HCT116 (cell line): Measurements from ENCODE around the gene DHDH. TPM values are rescaled to one million over a fixed set of nuclear protein-coding genes. Genes with fewer than 3 reads are reported as not detected.

Source experiments
- ATAC-seq: fragments of 200-7000 bp; cut with Tn5 transposase; 2 replicates; pipeline ENCODE4 v1.9.1; 2020; ENCODE audit warnings: mild to moderate bottlenecking, moderate library complexity
- BruUV-seq: library from RNA; stranded (reverse); fragments of 400-500 nt; replicated peaks from 2 replicates; lab custom pipeline; 2021; lab: Mats Ljungman, UMichigan
- CTCF ChIA-PET: fragments of 300-600 bp; sonication (Branson Sonifier 250); formaldehyde crosslinking; loops from one replicate; lab custom pipeline; 2021; ENCODE audit warnings: antibody characterized with exemption; lab: Charles Lee
- POLR2A ChIA-PET: fragments of 300-600, 350-600 bp; sonication (Branson Sonifier 250); formaldehyde crosslinking; loops from one replicate; lab custom pipeline; 2021; ENCODE audit warnings: antibody characterized with exemption; lab: Charles Lee
- RAD21 ChIA-PET, 2 experiments: fragments of 300-600 bp; sonication (Branson Sonifier 250); formaldehyde crosslinking; loops; one replicate each; lab custom pipeline; 2023; ENCODE audit warnings: low total read pairs in 2 of 2; ENCODE audit not compliant: uncharacterized antibody in 2 of 2, unreplicated experiment in 2 of 2, low non-redundant PET in 1 of 2; lab: Charles Lee
- DNase-seq: peaks from one replicate; pipeline ENCODE4 v3.0.0-alpha.2; 2010; ENCODE audit warnings: low read depth, low spot score
- H2AFZ ChIP-seq: fragments of 200-600 bp; shearing (Covaris generic), sonication (generic); 2 replicates; pipeline ENCODE4 v1.6.1; 2017; ENCODE audit warnings: low read depth, mixed run types, mixed read lengths, antibody characterized with exemption, low read length; ENCODE audit not compliant: poor library complexity, severe bottlenecking
- H3K27ac ChIP-seq: 2 replicates; pipeline ENCODE4 v1.5.1; 2012; ENCODE audit warnings: low read depth, low read length
- H3K27me3 ChIP-seq: fragments of 200-600 bp; sonication (generic); 2 replicates; pipeline ENCODE4 v1.6.1; 2016; ENCODE audit warnings: mixed run types, low read length, mixed read lengths; ENCODE audit not compliant: insufficient read depth
- H3K36me3 ChIP-seq, 2 experiments: fragments of 200-500 bp in 1 of 2; fragments of 200-600 bp in 1 of 2; sonication (Bioruptor generic) in 1 of 2; sonication (generic) in 1 of 2; 2 replicates each; pipeline versions ENCODE4 v1.5.1 to v1.6.1; 2014 to 2016; ENCODE audit warnings: low read length in 2 of 2, inconsistent platforms in 1 of 2, mixed read lengths in 1 of 2, mixed run types in 1 of 2; ENCODE audit not compliant: insufficient read depth in 2 of 2, control insufficient read depth in 1 of 2
- H3K4me1 ChIP-seq, 2 experiments: fragments of 200-600 bp in 1 of 2; sonication (generic) in 1 of 2; 2 replicates each; pipeline versions ENCODE4 v1.5.1 to v1.6.1; 2012 to 2017; ENCODE audit warnings: low read length in 2 of 2, inconsistent platforms in 1 of 2, mild to moderate bottlenecking in 1 of 2, mixed read lengths in 1 of 2, mixed run types in 1 of 2, moderate library complexity in 1 of 2; ENCODE audit not compliant: insufficient read depth in 2 of 2, control insufficient read depth in 1 of 2
- H3K4me2 ChIP-seq: fragments of 200-600 bp; sonication (generic); 2 replicates; pipeline ENCODE4 v1.6.1; 2017; ENCODE audit warnings: mixed run types, low read length, mixed read lengths
- H3K4me3 ChIP-seq, 2 experiments: fragments of 200-600 bp in 1 of 2; sonication (generic) in 1 of 2; replicated peaks in 1 of 2; 2 replicates each; pipeline ENCODE4 v1.5.1; 2011 to 2016; ENCODE audit warnings: low read length in 2 of 2, control low read depth in 1 of 2, low read depth in 1 of 2, mild to moderate bottlenecking in 1 of 2, mixed read lengths in 1 of 2, mixed run types in 1 of 2
- H3K79me2 ChIP-seq: fragments of 200-600 bp; sonication (generic); 2 replicates; pipeline ENCODE4 v1.6.1; 2017; ENCODE audit warnings: mild to moderate bottlenecking, mixed run types, low read length, moderate library complexity, mixed read lengths; ENCODE audit not compliant: insufficient read depth
- H3K9ac ChIP-seq: fragments of 200-600 bp; sonication (generic); 2 replicates; pipeline ENCODE4 v1.6.1; 2016; ENCODE audit warnings: low read length, mixed read lengths
- H3K9me2 ChIP-seq: fragments of 200-600 bp; sonication (generic), shearing (Covaris generic); 2 replicates; pipeline ENCODE4 v1.6.1; 2017; ENCODE audit warnings: mixed run types, mild to moderate bottlenecking, moderate library complexity; ENCODE audit not compliant: insufficient read depth
- H3K9me3 ChIP-seq, 2 experiments: fragments of 200-500 bp in 1 of 2; fragments of 200-600 bp in 1 of 2; sonication (Bioruptor generic) in 1 of 2; sonication (generic) in 1 of 2; 2 replicates each; pipeline ENCODE4 v1.6.1; 2014 to 2017; ENCODE audit warnings: low read length in 2 of 2, mixed read lengths in 2 of 2, inconsistent platforms in 1 of 2, low read depth in 1 of 2, mild to moderate bottlenecking in 1 of 2, mixed run types in 1 of 2, moderate library complexity in 1 of 2; ENCODE audit not compliant: control insufficient read depth in 1 of 2, insufficient read depth in 1 of 2
- H4K20me1 ChIP-seq: fragments of 200-600 bp; sonication (generic), shearing (Covaris generic); 2 replicates; pipeline ENCODE4 v1.6.1; 2017; ENCODE audit warnings: mixed run types, mild to moderate bottlenecking, moderate library complexity; ENCODE audit not compliant: insufficient read depth
- CBX3 ChIP-seq: IDR thresholded peaks from 2 replicates; pipeline ENCODE4 v1.6.1; 2012; ENCODE audit warnings: low read depth
- CEBPB ChIP-seq: IDR thresholded peaks from 2 replicates; pipeline ENCODE4 v1.6.1; 2012; ENCODE audit warnings: low read depth
- CTCF ChIP-seq, 3 experiments: fragments of 200-600 bp in 1 of 3; sonication (generic) in 1 of 3; IDR thresholded peaks in 2 of 3; conservative IDR thresholded peaks in 1 of 3; 2 replicates each; pipeline ENCODE4 v1.5.1; 2012 to 2017; ENCODE audit warnings: low read depth in 2 of 3, low read length in 2 of 3, antibody characterized with exemption in 1 of 3, borderline replicate concordance in 1 of 3, control low read depth in 1 of 3, mild to moderate bottlenecking in 1 of 3, mixed read lengths in 1 of 3, mixed run types in 1 of 3, moderate library complexity in 1 of 3; ENCODE audit not compliant: insufficient read depth in 1 of 3
- EGR1 ChIP-seq: IDR thresholded peaks from 2 replicates; pipeline ENCODE4 v1.6.1; 2012; ENCODE audit warnings: low read depth
- ELF1 ChIP-seq: IDR thresholded peaks from 2 replicates; pipeline ENCODE4 v1.6.1; 2012; ENCODE audit warnings: low read depth, borderline replicate concordance
- FOSL1 ChIP-seq: IDR thresholded peaks from 2 replicates; pipeline ENCODE4 v1.6.1; 2012; ENCODE audit warnings: low read depth
- JUND ChIP-seq: IDR thresholded peaks from 2 replicates; pipeline ENCODE4 v1.6.1; 2012
- MAX ChIP-seq: IDR thresholded peaks from 2 replicates; pipeline ENCODE4 v1.6.1; 2012
- POLR2A ChIP-seq: IDR thresholded peaks from 2 replicates; pipeline ENCODE4 v1.7.0; 2011; ENCODE audit warnings: borderline replicate concordance; ENCODE audit not compliant: insufficient read depth, insufficient read length; ENCODE audit errors: extremely low read depth
- POLR2AphosphoS5 ChIP-seq: IDR thresholded peaks from 2 replicates; pipeline ENCODE4 v1.6.1; 2011; ENCODE audit warnings: mild to moderate bottlenecking, low read depth, low read length, moderate library complexity
- RAD21 ChIP-seq: IDR thresholded peaks from 2 replicates; pipeline ENCODE4 v1.6.1; 2012; ENCODE audit warnings: low read depth, mild to moderate bottlenecking
- REST ChIP-seq: IDR thresholded peaks from 2 replicates; pipeline ENCODE4 v1.6.1; 2012; ENCODE audit warnings: low read depth
- SIN3A ChIP-seq: IDR thresholded peaks from 2 replicates; pipeline ENCODE4 v1.6.1; 2012; ENCODE audit warnings: low read depth
- SP1 ChIP-seq: IDR thresholded peaks from 2 replicates; pipeline ENCODE4 v1.6.1; 2012; ENCODE audit warnings: low read depth
- SRF ChIP-seq: IDR thresholded peaks from 2 replicates; pipeline ENCODE4 v1.6.1; 2012; ENCODE audit warnings: low read depth
- TCF7L2 ChIP-seq: IDR thresholded peaks from 2 replicates; pipeline ENCODE4 v1.7.0; 2011; ENCODE audit warnings: borderline replicate concordance, inconsistent platforms; ENCODE audit not compliant: insufficient read depth, insufficient read length; ENCODE audit errors: extremely low read depth
- YY1 ChIP-seq: IDR thresholded peaks from 2 replicates; pipeline ENCODE4 v1.6.1; 2011; ENCODE audit warnings: low read length, low read depth, moderate library complexity, mild to moderate bottlenecking; ENCODE audit not compliant: insufficient replicate concordance; ENCODE audit errors: extremely low read depth
- ZBTB33 ChIP-seq: IDR thresholded peaks from 2 replicates; pipeline ENCODE4 v1.6.1; 2011; ENCODE audit warnings: mild to moderate bottlenecking, low read length, moderate library complexity; ENCODE audit not compliant: insufficient replicate concordance; ENCODE audit errors: extremely low read depth
- ZFX ChIP-seq: fragments of 450-650 bp; IDR thresholded peaks from 2 replicates; pipeline ENCODE4 v1.6.1; 2017
- ZNF274 ChIP-seq: fragments of 200-500 bp; sonication (Bioruptor generic); IDR thresholded peaks from 2 replicates; pipeline ENCODE4 v1.6.1; 2014; ENCODE audit warnings: mild to moderate bottlenecking, low read depth, low read length, inconsistent platforms
- intact Hi-C: fragments of 100-400 bp; cut with micrococcal nuclease; formaldehyde crosslinking; loops from 2 replicates; pipeline ENCODE4 v1.10.0; 2022
- total RNA-seq: library from RNA; stranded (reverse); gene quantifications from one replicate; pipeline ENCODE4 v1.2.1, GENCODE V29; 2021; ENCODE audit not compliant: unreplicated experiment

The DHDH gene
- total RNA-seq, 1 experiment from 2014 or later, result 8.6 TPM

GRCh38 chr19:48970139-48970766, 36.8 kb downstream of the DHDH start:
- Histone ChIP-seq H4K20me1 (peaks cover 9% of the 10 kb centered on the region; the same call in 1 of the 2 replicates), H3K36me3 (peaks cover 14 to 37% of the 10 kb centered on the region in 2 experiments; a peak in 3 of 4 replicates), H3K79me2 (peaks cover 14% of the 10 kb centered on the region), H2AFZ (no peak overlapping the region), H3K4me2 (no peak overlapping the region), H3K4me3 (no peak overlapping the region), H3K27ac (no peak overlapping the region), H3K4me1 (peaks cover 0 to 23% of the 10 kb centered on the region in 2 experiments; a peak in 3 of 4 replicates), H3K9me3 (no peaks in the 10 kb centered on the region), H3K9me2 (no peaks in the 10 kb centered on the region), H3K9ac (no peak overlapping the region), H3K27me3 (no peaks in the 10 kb centered on the region)
- BruUV-seq, result no TSS peak
- no peak for TF ChIP-seq ZFX
- TF ChIP-seq POLR2AphosphoS5, result no peak
- TF ChIP-seq EGR1, result no peak
- TF ChIP-seq YY1, result no peak
- no peak for TF ChIP-seq ZNF274
- TF ChIP-seq POLR2A, result no peak
- no peak for TF ChIP-seq SP1
- no peak for TF ChIP-seq ELF1
- TF ChIP-seq MAX, result no peak
- no peak for TF ChIP-seq SRF
- TF ChIP-seq REST, result no peak
- TF ChIP-seq RAD21, result no peak
- TF ChIP-seq ZBTB33, result no peak
- no peak for TF ChIP-seq TCF7L2
- no peak for TF ChIP-seq CBX3
- TF ChIP-seq CTCF (IDR thresholded peaks at IDR 0.05 in 2 of 3, conservative IDR thresholded peaks at IDR 0.05 in 1 of 3; ENCODE audit: borderline replicate concordance in 1 of 3, insufficient read depth in 1 of 3, low read depth in 2 of 3, low read length in 2 of 3), result no peak
- no peak for TF ChIP-seq SIN3A
- no peak for TF ChIP-seq JUND
- TF ChIP-seq CEBPB, result no peak
- no peak for TF ChIP-seq FOSL1
- ATAC-seq (no peak), DNase-seq (no peak)
- RAD21 ChIA-PET, result interaction anchor here in 1 of 2 experiments (0.5 to 0.9 kb wide), 4 partner anchors 11 to 175 kb away, joined by 3 to 4 read pairs (median 3); no protein-coding TSS in a partner anchor
- intact Hi-C loops, result no loop called here
- POLR2A ChIA-PET, result interaction anchor here (0.5 to 1.9 kb wide), 6 partner anchors 8 to 132 kb away, joined by 3 to 11 read pairs (median 4); partner anchors contain the start of genes BAX, DHDH, GYS1 and PPP1R15A
- CTCF ChIA-PET, result interaction anchor here (0.7 to 3.2 kb wide), 27 partner anchors 8 to 361 kb away, joined by 3 to 28 read pairs (median 5); partner anchors contain the start of genes BAX, CA11, DHDH and GYS1
